Measurements from ENCODE around the gene PHF10.
A peak's percentile ranks its signal among the peaks of the same experiment; 100 is the strongest.

DNA sequence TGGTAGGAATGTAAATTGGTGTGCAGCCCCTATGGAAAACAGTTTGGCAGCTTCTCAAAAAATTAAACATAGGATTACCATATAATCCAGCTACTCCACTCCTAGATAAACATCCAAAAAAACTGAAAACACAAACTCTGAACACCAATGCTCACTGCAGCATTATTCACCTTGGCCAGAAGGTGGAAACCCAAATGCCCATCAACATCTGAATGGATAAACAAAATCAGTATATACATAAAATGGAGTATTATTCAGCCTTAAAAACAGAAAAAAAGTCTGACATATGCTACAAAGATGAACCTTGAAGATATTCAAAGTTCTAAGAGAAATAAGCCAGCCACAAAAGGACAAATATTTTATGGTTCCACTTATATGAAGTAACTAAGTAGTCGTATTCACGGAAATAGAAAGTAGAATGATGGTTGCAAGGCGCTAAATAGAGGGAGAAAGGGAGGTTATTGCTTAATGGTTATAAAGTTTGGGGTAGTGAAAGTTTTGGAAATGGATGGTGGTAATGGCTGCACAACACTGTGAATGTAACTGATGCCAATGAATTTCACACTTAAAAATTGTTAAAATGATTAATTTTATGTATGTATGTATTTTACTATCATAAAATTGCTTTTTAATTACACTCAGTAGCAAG lies 4.0 kb downstream of the PHF10 start:
- TF ChIP-seq MYC (IDR thresholded peaks at IDR 0.05; ENCODE audit: low read depth, low read length) (no peak), POLR2A (IDR thresholded peaks at IDR 0.05; ENCODE audit: extremely low read depth, insufficient read length) (no peak)
- TF ChIP-seq, protein P1, sequence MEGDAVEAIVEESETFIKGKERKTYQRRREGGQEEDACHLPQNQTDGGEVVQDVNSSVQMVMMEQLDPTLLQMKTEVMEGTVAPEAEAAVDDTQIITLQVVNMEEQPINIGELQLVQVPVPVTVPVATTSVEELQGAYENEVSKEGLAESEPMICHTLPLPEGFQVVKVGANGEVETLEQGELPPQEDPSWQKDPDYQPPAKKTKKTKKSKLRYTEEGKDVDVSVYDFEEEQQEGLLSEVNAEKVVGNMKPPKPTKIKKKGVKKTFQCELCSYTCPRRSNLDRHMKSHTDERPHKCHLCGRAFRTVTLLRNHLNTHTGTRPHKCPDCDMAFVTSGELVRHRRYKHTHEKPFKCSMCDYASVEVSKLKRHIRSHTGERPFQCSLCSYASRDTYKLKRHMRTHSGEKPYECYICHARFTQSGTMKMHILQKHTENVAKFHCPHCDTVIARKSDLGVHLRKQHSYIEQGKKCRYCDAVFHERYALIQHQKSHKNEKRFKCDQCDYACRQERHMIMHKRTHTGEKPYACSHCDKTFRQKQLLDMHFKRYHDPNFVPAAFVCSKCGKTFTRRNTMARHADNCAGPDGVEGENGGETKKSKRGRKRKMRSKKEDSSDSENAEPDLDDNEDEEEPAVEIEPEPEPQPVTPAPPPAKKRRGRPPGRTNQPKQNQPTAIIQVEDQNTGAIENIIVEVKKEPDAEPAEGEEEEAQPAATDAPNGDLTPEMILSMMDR (IDR thresholded peaks at IDR 0.05; ENCODE audit: low read depth, low read length): peak; percentile 14
